Activated T-cell treated with anti-CD3 and anti-CD28 coated beads for 48 hours (primary cell): ENCODE data around the gene CBX2.

Source experiments
- DNase-seq: peaks from one replicate; pipeline ENCODE4 v3.0.0-alpha.2; 2020; ENCODE audit warnings: low read depth

The CBX2 gene

DNA sequence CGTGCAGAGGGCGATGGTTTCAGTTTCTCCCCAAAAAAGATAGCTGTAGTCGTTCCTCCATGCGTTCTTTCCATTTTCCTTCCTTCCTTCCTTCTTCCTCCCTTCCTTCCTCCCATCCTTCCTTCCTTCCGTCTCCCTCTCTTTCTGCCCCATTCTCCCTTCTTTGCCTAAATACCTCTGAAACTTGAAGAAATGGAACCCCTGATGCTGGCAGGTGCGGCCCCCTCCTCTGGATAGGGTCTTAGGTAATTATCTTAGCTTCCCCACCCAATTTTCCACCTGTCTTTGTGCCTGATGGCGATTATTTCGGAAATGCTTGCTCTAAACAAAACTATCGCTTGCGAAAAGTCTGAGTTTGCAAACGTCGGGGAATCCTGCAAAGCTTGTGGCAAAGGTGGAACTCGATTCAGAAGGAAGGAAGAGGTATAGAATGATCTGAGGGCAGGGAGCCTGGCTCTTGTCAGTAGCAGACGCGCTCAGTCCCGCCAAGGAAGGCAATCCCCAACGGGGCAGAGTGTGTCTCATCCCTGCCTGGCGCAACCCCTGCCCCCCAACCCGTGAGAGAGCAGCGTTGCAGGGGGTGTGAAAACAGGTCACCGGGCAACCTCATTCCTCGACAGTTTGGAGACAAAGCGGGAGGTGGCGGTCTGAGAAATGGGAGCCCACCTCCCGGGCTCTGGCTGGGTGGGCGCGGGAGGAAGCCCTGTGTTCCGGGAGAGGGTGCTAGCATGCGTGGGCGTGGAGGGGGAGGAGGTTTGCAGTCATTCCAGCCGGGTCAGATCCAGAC lies 21.8 kb downstream of the CBX2 start:
- no peak for DNase-seq

DNA sequence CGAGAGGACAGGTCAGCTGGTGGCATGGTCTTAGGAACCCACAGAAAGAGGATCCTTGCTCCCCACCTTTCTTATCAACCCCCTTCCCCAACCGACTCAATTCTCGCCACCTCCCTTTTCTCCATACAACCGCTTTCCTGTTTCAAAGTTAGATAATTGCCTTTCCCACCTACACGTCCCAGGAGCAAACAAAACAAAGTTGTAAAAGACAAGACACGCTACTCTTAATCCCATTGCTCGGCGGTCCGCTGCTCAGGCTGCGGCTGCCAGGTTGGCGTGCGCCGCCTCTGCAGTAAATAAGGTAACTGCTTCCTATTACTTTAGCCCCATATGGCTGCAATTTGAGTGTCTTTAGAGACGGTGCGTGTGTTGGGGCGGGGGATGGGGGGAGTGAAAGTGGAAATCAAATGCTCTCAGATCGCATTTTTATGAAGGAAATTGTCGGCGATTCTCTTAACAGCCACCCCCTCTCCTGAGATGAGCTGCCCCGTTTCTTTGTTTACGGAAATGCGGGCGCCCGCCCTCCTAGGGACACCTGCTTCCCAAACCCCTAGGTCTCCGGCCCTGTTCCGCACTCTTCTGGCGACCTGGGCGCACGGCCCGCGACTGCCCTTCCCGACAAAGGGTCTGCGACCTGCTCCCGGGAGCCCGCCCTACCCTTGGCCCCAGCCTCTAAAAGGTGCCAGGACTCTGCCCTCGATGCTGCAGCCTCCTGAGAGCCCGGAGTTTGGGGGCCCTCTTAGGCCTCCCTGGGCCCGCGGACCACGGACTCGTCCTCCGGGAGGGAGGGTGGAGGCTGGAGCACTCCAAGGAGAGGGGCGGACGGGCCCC lies 22.6 kb downstream of the CBX2 start:
- no peak for DNase-seq

DNA sequence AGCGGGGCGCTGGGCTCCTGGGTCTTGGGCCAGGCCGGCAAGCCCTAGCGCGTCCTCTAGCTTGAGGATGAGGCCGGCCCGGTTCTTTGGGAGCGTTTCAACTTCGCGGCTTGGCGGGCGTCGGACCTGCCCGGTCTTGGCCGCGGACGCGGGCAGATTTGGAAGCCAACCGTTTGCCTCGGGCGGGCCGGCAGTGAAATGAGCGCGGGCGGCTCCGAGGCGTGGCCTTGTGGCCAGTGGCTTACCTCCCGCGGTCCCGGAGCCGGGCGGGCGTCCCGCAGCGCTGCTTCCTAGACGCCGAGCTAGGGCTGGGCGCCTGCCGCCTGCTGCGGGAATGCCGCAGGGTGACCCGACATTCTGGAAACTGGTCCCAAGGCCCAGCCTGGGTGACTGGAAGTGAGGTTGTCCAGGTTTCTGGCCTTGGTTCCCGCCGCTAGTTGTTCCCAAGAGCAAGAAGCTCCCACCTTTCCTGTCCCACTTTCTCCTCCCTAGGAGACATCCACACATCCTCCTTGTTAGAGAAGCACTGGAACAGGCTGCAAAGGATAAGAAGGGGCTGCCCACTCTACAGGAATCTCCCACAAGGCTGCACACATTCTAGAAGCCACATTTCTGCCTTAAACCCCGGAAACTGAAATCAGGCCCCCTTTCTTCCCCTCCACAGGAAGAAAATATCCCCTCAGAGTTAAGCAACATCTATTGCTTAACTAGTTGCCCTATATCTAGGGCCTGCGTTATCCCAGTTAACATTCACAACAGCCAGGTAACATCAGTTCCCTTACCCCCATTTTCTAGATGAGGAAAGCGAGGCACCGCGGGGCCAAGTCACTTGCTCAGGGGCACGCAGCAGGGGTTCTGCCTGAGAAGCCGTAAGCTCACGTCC lies 23.4 kb downstream of the CBX2 start:
- no peak for DNase-seq

DNA sequence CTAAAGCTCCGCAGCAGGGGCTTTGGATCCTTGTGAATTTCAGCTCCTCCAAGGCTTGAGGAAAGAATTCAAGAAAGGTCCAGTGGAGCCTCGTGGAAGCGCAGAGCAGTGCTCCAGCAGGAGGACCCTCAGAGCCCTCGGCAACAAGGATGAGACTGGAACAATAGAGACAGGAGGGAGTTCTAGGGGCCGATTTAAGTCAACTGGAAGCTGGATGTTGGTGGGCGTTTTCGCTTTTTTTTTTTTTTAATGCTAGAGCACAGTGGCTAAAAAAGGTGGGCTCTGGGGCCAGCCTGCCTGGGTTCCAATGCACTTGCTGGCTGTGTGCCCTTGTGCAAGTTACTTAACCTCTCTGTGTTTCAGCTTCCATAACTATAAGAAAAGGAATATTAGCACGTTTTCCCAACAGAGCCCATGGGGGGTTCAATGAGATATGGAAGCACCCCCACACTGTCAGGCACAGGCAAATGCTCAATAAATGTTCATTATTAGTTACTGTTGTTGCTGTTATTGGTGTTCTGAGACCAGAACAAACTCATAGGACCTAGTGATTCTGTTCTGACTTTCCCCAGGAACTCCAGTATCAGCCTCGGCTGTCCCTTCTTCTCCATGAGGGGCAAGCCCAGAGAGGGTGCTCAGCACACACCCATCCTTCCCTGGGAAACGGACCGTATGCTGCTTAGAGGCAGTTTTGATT lies 24.2 kb downstream of the CBX2 start:
- DNase-seq: no peak

DNA sequence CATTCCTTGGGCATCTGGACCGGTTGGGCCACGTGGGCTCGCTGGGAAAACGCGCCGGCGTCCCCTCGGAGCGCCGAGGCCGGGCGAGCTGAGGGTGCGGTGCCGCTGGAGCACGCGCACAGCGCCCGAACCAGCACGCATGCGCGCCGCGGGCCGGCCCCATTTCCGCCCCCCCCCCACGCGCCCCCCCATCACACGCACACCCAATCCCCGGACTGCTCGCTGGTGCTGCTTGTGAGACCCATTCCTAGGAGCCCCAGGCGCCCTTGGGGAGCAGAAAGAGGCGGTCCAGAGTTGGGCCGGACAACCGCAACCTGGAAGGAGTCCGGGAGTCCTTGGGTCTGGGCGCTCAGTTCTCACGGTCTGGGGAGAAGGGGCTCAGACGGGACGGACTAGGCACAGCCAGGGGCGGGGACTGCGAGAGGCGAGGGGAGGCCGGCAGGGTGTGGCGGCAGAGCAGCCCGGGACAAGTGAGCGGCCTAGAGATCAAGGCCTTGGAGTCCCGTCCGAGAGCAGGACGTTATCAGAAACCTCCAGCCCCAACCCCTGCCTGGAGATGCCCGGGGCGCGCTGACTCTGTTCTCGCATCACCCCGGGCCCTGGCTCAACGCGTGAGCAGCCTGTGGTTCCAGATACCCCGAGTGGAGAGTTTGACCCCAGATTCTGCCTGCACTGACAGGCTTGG lies 24.9 kb downstream of the CBX2 start:
- no peak for DNase-seq

DNA sequence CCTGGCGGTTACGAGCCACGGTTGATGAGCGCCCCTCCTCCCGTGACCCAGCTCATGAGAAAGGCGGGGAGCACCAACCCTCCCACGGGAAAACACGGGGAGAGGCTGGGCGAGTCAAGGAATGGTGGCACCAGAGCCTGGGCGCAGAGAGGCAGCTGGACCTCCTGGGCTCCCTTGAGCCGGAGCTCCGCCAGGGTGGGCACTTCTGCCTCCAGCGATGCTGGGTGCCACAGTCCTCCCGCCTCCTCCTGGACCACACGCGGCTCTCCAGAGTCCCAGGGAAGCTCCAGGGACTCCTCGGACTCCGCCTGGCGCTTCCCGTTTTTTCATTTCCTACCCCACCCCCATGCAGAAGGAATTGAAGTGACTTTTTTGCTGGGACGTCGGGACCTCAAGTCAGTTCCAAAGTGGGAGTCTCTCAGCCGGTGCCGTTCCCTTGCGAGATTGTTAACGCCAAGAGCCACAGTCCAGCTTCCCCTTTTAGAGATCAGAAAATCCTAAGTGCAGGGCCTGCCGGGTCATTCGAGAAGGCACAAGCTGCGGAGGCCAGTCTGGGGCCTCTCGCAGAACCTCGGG lies 25.6 kb downstream of the CBX2 start:
- DNase-seq: no peak

DNA sequence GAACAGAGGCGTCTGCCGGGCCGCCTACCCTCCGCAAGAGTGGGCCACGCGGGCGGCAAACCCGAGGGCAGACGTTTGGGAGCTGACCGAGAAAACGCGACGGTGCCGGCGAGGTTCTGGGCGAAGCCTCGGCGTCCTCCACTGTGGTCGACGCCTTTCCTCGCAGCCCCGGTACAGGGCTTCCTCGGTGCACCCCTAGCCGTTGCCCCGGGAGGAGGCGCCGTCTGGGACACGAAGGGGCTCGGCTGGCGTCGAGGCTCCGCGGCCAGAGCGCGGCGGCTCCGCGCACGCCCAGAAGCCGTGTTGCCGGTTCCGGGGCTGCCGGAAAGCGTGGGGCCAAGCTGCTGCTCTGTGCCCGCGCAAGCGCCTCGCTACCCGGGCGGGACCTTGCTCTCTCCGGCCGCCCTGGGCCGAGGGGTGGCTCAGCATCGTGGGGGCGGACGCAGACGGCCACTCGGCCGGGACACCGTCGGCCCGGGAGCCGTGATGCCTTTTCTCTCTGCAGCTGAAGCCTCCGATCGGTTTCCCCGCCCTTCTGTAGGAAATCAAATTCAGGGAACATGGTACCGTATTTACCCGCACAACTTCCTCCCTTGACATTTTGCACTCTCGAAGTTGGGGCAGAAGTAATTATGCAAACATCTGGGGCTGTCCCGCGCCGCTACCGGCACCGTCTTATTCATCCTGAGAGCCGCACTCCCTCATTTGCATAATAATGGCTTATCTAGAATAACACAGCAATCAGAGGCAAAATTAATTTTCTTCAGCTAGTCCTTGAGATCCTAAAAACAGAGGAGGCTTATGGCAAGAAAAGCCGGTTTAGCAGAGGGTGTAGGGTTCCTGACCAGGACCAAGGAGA lies 26.3 kb downstream of the CBX2 start:
- DNase-seq: peak; percentile 62

DNA sequence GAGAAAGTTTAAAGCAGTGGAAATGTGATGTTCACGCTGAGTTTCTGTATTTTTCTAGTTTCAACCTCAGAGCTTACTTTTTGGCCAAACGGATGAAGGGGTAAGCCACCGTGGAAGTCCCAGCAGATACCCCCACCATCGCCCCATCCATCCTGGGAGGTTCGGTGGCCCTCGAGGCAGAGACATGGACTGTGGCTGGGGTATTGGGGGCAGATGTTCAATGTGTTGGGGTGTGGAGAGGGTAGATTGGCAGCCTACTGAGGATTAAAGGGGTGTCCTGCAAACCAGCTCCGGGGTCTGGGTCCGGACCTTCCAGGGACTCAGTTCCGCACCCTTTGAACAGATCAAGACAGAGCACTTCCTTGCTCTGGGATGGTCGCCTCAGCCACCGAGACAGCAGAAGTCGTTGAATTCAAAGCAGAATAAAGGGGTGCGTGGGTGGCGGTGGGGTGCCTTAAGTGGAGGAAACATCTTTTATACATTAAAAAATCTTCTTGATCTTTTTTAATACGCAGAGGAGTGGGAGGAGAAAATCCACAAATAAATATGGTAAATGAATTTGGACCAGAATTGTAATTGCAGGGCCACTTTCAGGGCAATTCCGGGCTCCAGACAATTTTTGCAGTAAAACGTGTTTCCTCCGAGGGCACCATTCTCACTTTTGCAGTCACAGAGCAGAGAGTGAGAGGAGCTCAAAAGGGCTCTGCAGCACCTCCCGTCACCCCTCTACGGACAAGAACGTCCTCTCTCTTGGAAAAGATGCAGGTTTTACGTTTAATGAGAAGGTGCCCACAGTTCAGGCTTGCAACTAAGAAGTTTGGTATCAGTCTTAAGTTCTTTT lies 27.1 kb downstream of the CBX2 start:
- DNase-seq: no peak

DNA sequence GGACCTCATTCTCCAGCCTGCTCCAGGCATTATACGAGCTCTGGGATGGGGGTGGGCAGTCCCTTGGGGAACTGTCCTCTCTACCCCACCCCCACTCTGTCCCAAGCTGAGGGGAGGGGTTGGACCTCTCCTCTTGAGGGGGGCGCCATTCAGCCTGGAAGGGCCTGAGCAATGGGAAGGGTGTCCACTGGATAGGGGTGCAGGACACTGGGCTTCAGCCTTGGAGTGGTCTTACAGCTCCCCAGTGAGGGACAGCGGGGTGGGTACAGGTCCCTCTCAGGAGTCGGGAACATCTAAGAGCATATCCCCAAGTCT lies 28.5 kb downstream of the CBX2 start:
- DNase-seq: no peak

DNA sequence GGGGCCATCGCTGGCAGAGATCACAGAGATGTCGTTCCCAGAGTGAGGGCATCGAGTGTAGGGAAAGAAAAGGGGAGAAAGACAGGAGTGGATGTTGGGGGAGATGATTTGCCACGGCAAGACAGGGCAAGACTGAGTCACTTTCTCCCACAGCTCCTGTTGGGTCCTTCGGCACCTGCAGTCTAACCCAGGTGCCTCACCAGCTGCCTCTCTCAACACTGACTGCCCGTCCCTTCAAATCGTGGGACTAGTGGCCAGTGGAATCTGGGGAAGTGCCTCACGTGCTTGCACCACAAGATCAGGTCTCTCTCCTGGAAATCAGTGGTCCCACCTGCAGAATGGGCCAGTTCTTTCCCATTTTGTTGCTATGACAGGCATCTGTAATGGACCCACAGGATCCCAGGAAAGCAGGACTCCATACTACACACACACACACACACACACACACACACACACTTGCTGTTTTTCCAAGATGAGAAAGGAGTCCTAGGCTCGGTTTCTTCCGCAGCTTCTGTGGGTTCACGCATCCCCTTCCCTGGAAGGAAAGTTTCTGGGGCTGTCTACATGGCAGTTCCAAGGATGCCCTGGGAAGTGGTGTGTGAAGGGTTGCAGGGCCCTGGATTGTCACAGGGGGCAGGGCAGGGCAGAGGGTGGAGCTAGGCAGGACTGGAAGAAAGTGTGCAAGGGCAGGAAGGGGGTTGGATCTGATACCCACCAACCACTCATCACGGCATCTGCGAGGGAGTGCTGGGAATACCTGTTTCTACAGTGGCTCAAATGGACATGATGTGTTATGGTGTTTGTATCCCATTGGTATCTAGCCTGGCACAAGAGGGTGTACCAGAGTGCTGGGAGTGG lies 29.1 kb downstream of the CBX2 start:
- no peak for DNase-seq

DNA sequence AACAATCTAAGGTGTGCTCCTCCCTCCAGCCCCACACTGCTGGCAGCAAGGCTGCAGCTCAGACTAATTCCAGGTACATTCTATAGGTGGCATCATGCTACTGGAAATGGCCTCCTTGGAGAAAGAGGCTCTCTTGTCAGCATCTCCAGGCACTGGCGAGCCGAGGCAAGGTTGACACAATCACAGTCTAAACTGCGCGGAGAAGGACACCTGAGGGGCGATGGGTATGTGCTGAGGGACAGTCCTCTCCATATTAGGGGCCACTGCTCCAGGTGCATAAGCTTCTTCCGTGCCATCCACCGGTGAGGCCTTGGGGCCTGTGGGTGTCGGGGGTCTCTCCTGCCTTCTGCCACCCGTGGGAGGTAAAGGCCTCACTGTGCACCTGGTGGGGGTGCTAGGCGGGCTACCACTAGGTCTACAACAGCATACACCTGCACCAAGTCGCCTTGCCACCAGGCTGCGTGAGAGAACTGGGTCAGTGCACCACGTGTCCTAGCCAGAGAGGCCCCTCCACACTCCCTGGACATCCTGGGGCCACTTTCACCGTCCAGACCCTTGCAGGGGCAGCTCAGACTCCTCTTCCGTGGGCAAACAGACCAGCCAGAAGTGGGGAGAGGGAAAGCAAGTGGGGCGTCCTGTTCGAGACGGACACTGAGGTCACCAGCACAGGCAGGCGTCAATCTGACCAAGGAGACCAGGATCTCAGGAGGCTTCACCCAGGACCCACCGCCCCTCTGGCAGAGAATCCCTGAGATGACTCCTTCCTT lies 31.0 kb downstream of the CBX2 start:
- no peak for DNase-seq

DNA sequence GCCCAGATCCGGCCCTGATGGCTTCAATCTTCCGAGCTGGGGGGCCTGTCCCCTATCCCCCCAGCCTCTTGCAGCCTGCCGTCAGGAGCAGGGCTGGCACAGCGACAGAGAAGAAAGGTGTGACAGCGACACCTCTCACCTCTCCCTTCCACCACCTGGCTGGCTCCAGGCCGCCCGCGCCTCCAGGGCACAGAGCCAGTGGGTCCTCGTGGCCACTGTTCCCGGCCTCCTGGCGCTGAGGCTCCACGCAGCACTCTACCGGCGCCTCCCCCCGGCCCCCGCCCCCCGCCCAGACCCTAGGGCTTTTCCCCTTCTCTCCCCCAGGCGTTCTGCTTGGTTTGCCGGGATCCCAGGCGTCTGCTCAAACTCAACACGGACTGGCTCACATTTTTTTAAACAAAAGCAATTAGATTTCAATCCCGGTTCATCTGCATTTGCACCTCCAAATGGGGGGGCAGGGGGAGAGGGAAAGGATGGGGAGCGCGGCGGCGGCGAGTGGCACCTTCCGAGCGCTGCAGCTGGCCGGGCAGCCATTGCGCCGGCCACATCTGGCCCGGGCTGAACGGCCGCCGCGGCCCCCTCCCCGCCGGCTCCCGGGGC lies 31.7 kb downstream of the CBX2 start:
- no peak for DNase-seq

DNA sequence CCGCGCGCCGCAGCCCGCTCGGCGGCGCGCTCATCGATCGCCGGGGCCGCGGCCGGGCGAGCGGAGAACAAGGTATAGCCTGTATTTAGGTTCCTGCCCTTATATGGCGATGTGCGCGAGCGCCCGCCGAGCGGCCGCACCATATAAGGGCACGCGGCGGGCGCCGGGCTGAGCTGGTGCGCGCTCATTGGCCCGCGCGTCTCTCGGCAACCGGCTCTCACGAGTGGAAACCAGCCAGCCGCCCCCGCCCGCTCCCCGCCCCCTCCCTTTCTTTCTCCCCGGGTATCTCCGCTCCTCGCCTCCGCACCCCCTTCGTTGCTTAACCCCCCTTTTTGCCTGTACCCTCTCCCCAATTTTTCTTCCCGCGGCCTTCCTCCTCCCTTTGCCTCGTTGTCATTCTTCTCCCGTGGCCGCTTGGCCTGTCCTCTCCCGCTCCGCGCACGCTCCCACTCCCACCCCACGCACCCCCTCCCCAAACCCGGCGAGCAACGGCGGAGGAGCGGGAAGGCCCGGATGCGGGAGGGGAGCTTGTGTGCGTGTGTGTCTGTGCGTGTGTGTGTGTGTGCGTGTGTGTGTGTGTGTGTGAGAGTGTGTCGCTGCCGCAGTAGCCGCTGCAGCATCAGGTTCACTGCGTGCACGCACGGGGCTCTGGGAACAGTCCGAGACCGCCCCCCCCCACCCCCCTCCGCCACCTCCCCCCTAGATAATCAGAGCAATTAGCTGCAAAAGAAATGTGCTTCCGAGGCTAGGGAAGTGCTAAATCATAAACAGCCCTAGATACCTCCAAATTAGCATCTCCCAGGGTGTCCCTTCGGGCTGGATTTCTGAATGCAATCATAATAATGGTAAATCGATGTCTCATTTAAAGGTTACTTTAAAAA lies 32.4 kb downstream of the CBX2 start:
- DNase-seq: peak; percentile 73

DNA sequence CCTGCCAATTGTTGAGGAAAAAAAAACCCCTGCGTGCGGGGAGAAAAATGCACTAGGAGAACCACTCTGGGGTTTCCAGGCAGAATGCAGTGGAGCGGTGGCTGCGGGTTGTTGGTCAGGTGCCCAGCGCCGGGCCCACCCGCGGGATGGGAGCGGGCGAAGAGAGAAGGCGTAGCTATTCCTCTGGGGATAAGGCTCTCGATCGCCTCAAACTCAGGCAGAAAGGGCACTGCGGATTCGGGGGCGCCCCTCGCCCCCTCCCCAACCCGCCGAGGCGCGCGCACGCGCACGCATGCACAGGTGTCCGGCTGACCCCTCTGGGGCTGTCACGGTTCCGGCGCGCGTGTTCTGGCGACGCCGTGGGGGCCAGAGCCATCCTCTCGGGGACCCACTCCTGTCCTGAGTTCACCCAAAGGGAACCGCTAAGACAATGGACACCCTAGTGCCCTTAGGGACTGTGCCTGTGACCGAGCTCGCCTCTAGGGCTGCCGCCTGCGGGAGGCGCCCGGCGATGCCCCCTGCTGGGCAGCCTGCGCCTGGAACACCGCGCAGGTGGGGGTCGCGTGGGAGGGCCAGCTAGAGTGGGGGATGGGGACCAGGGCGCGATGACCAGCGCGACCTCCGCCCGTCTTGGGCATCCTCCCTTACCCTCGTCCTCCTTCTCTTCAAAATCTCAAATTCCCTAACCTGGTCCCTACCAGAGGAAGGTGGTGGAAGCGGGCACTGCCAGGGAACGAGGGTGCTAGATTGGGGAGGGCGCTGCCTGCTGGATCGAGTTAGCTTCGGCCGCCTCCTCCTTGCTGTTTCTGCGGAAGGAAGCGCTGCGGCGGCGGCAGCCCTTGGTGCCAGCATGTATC lies 33.3 kb downstream of the CBX2 start:
- no peak for DNase-seq

DNA sequence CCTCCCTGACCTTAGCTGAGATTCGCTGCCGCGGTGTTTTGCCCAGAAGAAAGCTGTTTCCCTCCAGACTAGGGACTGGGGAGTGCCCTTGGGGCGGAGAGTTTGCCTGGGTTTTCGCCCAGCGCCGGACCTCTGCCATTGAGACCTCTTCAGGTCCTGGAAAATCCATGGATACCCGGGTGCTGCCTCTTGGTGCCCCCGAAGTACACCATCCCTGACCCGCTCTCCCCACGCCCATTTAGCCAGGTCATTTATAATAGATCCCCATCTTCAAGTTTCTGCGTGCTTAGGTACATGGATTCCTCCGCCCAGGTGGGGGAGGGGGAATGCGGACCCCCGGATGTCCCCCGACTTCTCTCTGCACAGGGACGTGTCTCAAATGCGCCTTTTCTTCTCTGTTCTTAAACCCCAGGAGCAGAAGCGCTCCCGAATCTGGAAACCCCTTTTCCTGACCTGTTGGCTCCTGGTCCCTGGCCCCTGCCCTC lies 34.0 kb downstream of the CBX2 start:
- no peak for DNase-seq
